ACC112 (cell line): ENCODE results near the gene NIP7.

Source experiments
- H2AFZ ChIP-seq: fragments of 200-600 bp; sonication (generic); one replicate; pipeline ENCODE4 v1.6.0; 2017; ENCODE audit warnings: antibody characterized with exemption, low read length; ENCODE audit not compliant: unreplicated experiment
- H3K27ac ChIP-seq: fragments of 200-600 bp; sonication (generic); 2 replicates; pipeline ENCODE4 v1.5.1; 2014; ENCODE audit warnings: low read depth, mild to moderate bottlenecking, antibody characterized with exemption, low read length, moderate library complexity
- H3K27me3 ChIP-seq: fragments of 200-600 bp; sonication (generic); 2 replicates; pipeline ENCODE4 v1.6.1; 2014; ENCODE audit warnings: mild to moderate bottlenecking, antibody characterized with exemption, low read length, moderate library complexity, mixed read lengths; ENCODE audit not compliant: insufficient read depth
- H3K36me3 ChIP-seq: fragments of 200-600 bp; sonication (generic); 2 replicates; pipeline ENCODE4 v1.6.1; 2016; ENCODE audit warnings: mild to moderate bottlenecking, antibody characterized with exemption, low read length, moderate library complexity, mixed read lengths; ENCODE audit not compliant: insufficient read depth
- H3K4me1 ChIP-seq: fragments of 200-600 bp; sonication (generic); one replicate; pipeline ENCODE4 v1.6.1; 2016; ENCODE audit warnings: low read length, mixed read lengths; ENCODE audit not compliant: insufficient read depth, unreplicated experiment, control insufficient read depth
- H3K4me3 ChIP-seq: fragments of 200-600 bp; sonication (generic); 2 replicates; pipeline ENCODE4 v1.5.1; 2014; ENCODE audit warnings: mild to moderate bottlenecking, low read depth, low read length
- H3K79me2 ChIP-seq: fragments of 200-600 bp; sonication (generic); one replicate; pipeline ENCODE4 v1.6.0; 2016; ENCODE audit warnings: low read length; ENCODE audit not compliant: control insufficient read depth, unreplicated experiment, insufficient read depth

The NIP7 gene

DNA sequence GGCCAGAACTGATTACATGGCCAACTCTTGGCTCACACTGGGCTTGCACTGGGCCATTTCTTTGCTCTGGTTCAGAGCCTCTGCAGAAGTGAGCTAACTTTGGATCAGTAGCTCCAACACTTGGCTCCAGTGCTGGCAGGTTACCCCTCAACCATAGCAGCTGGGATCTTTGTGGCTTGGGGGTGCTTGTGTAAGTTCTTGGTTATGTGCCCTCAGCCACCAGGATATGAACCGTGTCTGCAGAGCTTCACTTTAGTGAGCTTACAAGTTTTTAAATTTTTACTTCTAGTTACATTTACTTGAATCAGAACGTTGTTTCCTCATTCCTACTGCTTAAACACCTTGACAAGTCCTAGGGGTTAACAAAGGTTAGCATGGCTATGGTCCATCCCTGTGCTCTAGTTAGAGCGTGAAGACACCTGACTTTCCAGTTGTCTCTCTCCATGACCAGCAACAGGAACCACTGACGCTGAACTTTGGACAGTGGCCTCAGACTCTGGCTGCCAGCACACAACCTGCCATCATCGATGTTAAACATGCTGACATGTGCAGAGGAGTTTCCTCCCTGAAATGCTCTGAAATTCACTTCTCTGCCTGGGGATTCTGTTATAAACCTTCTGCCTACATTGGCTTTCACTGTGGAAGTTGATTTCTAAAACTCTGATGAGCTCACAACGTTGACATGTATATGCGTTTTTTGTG, 13.2 kb upstream of the NIP7 start:
- Histone ChIP-seq H3K36me3 (no peaks in the 10 kb centered on the region), H3K4me1 (peaks cover 13% of the 10 kb centered on the region), H3K27me3 (no peaks in the 10 kb centered on the region), H3K79me2 (peaks cover 47% of the 10 kb centered on the region), H2AFZ (no peak overlapping the region), H3K4me3 (no peak overlapping the region), H3K27ac (no peak overlapping the region)

DNA sequence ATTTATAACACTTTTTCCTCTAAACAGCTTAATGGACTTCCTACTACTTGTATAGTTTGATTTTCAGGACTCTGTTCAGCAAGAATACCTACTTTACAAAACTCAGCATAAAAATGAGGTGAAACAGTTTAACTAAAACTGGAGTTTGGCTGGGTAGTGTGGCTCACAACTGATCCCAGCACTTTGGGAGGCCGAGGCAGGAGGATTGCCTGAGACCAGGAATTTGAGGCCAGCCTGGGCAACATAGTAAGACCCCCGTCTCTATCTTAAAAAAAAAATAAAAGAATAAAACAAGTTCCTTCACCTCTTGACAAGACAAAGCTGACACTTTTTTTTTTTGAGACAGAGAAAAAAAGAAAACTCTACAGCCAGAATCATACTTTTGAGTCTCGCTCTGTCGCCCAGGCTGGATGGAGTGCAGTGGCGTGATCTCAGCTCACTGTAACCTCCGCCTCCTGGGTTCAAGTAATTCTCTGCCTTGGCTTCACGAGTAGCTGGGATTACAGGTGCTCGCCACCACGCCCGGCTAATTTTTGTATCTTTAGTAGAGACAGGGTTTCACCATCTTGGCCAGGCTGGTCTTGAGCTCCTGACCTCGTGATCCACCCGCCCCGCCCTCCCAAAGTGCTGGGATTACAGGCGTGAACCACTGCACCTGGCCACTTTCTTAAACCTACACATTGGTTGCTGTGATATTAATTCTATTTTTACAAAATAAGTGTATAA, 11.8 kb upstream of the NIP7 start:
- Histone ChIP-seq H3K4me3 (peak overlapping the region; percentile 93; the same call in 1 of the 2 replicates), H2AFZ (no peak overlapping the region), H3K27me3 (no peaks in the 10 kb centered on the region), H3K79me2 (peaks cover 47% of the 10 kb centered on the region), H3K36me3 (peaks cover 6% of the 10 kb centered on the region; the same call in 1 of the 2 replicates), H3K27ac (no peak overlapping the region), H3K4me1 (peaks cover 13% of the 10 kb centered on the region)

DNA sequence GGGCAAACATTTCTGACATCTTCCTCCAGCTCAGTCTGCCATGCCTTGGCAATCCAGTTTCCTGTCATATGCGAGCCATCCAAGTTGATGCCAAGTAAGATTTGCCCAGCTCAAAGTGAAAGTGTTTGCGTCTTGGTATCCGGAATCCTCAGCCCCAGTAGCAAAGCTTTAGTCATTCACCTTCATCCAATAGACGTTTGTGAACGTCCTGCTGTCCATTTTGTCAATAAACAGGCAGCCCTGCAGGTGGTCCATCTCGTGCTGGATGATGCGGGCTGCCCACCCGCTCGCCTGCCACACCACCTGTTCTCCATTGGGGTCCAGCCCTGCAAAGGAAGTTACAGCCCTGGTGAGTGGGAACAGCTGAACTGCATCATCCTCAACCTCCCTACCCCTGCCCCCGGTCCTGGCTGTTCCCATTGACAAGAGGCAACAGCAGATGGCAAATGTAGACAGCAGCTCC, 10.7 kb upstream of the NIP7 start:
- H3K27me3 ChIP-seq, result no peaks in the 10 kb centered on the region
- H3K4me1 ChIP-seq, result peaks cover 13% of the 10 kb centered on the region
- H3K36me3 ChIP-seq, result peaks cover 8% of the 10 kb centered on the region; the same call in 1 of the 2 replicates
- H3K27ac ChIP-seq, result peak overlapping the region; percentile 11; the same call in 1 of the 2 replicates
- peaks cover 49% of the 10 kb centered on the region for H3K79me2 ChIP-seq
- no peak overlapping the region for H2AFZ ChIP-seq
- H3K4me3 ChIP-seq, result peak overlapping the region; percentile 93

DNA sequence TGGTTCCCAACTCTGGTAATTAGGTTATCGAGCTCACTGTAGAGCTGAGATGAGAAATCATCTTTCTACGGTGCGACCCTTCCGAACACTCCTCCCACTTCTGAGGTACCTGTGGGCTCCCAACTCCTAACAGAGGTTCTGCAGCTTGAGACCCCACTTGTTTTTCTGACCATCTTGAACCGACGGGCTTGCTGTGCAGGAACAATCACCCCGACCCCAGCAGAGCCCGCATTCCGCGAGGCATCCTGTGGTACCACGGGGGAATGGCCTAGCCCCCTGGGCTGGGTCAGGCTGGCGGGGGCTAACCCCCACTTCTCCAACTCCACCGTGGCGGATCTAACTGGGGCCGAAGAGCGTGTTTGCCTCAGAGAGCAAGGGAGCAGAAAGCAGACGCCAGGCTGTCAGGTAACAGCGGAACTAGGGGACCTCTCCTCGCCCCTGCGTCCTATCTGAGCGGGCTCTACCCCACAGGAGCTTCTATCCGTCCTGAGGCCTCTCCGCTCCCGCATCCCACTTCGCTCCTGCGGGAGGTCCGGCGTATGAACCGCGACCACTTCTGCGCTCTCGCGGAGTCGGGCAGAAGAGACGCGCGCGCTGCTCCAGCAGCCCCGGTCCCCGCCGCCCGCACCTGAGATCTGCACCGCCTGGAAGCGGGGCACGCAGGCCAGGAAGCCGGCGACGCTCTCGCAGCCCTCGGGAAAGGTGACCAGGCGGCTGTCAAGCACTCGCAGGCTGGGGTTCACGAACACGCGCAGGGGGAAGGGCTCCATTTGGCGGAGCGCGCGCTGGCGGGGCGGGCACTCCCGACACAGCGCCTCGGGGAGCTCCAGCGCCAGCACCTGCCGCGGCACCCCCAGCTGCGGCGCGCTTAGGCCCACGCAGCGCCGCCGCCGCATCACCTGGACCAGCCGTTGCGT, 9.9 kb upstream of the NIP7 start:
- no peak overlapping the region for H3K27ac ChIP-seq
- H3K27me3 ChIP-seq, result no peaks in the 10 kb centered on the region
- peak overlapping the region; percentile 21 for H2AFZ ChIP-seq
- peak overlapping the region; percentile 93 for H3K4me3 ChIP-seq
- peaks cover 8% of the 10 kb centered on the region; the same call in 1 of the 2 replicates for H3K36me3 ChIP-seq
- H3K4me1 ChIP-seq, result peaks cover 13% of the 10 kb centered on the region
- H3K79me2 ChIP-seq, result peaks cover 49% of the 10 kb centered on the region

DNA sequence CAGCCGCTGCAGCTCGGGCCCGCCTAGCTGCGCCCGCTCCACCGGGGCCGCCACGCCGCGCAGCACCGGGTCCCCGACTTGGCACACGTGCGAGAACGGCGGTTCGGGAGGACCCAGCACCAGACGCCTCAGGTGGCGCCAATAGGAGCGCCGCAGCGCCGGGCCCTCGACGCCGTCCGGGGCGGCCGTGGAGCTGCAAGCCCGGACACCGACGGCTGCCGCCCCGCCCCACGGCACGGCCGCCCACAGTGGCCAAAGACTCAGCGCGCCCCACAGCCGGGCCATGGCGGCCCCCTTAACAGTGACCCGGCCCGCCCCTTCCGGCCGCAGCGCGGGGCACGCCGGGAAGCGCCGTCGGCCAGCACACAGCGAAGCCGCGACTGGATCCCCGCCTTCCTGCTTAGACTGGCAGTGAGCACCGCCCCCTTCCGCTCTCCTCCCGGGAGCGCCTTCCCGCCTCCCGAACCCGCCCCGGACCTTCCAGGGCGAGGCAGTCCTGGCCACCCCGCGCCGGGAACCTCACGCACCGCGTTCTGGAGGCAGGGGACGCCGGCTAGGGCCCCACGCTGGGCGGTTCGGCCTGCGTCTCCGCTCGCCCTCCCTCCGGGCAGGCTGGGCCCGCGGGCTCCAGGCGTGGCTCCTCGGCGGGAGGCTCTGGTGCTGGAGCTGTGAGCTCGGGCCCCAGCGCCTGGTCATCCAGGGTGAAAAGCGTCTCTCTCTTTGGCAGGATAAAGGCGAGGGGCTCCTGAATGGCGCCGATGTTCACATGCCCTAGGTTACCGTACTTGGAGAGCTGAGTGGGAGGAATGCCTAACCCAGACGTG, 9.1 kb upstream of the NIP7 start, which contains the start of gene PDF:
Gene PDF, minus strand, starts transcription at position 303 of the 824 bp plus-strand sequence. Its CDS starts 18 bp downstream, at position 285.
- peak within 1 kb of the TSS; percentile 21 for H2AFZ ChIP-seq

DNA sequence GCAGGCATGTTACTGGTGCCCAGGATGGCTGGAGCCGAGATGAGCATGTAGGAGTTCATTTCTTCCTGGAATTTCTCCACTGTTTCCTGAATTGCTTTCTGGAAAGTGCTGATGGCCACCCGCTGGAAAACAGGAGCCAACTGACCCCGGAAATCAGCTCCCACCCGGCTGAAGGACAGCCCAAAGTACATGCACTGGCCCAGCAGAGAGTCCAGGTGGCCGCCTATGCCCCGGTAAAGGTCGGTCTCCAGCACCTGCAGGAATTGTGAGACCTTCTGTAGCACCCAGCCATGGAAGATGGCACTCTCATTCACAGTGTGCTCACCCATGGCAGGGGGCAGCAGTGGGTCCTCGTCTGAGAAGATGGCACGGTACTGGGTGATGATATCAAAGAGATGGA, 4.9 kb upstream of the NIP7 start:
- Histone ChIP-seq H3K36me3 (peaks cover 8% of the 10 kb centered on the region; the same call in 1 of the 2 replicates), H3K79me2 (peaks cover 30% of the 10 kb centered on the region), H2AFZ (no peak overlapping the region)

More for the DNA sequence above, 9.1 kb upstream of the NIP7 start, which contains the start of gene PDF:
- peaks cover 13% of the 10 kb centered on the region for H3K4me1 ChIP-seq
- H3K36me3 ChIP-seq, result peaks cover 8% of the 10 kb centered on the region; the same call in 1 of the 2 replicates
- peaks cover 43% of the 10 kb centered on the region for H3K79me2 ChIP-seq
- H3K27me3 ChIP-seq, result no peaks in the 10 kb centered on the region
- H3K27ac ChIP-seq, result peak within 1 kb of the TSS; percentile 55
- H3K4me3 ChIP-seq, result peak within 1 kb of the TSS; percentile 93

DNA sequence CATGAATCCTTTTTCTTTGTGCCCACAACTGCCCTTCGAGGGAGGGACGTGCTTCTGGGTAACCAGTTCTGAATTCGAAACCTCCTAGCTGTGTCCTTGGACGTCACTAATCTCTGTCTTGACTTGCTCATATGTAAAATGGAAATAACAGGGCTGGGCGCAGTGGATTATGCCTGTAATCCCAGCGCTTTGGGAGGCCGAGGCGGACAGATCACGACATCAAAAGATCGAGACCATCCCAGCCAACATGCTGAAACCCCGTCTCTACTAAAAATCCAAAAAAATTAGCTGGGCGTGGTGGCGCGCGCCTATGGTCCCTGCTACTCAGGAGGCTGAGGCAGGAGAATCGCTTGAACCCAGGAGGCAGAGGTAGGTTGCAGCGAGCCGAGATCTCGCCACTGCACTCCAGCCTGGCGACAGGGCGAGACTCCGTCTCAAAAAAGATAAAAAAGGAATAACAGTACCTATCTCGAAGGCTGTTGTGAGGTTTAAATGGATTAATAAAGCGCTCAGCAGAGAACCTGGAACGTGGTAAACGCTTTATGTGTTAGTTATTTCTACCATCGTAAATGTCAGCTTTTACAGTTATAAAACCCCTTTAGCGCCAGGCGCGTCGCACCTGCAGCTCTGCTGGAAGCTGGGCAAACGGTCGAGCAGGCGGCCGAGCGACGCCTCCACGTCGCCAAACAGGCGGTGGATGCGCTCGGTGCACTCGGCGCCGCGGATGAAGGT, 849 bp upstream of the NIP7 start:
- H3K27ac ChIP-seq, result peak overlapping the region; percentile 50
- peaks cover 49% of the 10 kb centered on the region for H3K79me2 ChIP-seq
- peak overlapping the region; percentile 88 for H3K4me3 ChIP-seq
- H3K36me3 ChIP-seq, result peaks cover 21% of the 10 kb centered on the region
- H3K4me1 ChIP-seq, result peaks cover 14% of the 10 kb centered on the region
- H2AFZ ChIP-seq, result peak overlapping the region; percentile 19
- H3K27me3 ChIP-seq, result no peaks in the 10 kb centered on the region

More for the DNA sequence above, 4.9 kb upstream of the NIP7 start:
- H3K4me3 ChIP-seq, result no peak overlapping the region
- no peaks in the 10 kb centered on the region for H3K27me3 ChIP-seq
- H3K27ac ChIP-seq, result no peak overlapping the region
- peaks cover 6% of the 10 kb centered on the region for H3K4me1 ChIP-seq

DNA sequence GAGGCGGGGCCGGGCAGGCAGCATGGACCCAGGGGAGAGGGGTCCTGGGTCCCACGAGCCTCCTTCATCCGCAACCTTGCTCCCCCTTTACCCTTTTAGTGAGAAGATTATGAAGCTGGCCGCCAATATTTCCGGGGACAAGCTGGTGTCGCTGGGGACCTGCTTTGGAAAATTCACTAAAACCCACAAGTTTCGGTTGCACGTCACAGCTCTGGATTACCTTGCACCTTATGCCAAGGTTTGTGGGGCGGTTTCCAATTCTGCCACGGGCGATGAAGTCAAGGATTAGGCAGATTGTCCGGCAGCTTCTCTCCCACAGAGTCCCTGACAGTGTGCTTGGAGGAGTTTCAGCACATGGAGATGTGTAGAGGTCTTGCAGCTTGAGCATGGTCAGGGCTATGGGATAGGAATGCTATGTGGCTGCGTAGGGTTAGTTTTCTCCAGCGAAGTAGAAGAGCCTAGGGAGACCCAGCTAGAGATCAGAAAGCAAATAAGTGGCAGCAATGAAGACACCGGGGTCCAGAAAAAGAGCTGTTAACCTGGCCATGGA, 598 bp downstream of the NIP7 start:
- peaks cover 49% of the 10 kb centered on the region for H3K79me2 ChIP-seq
- no peaks in the 10 kb centered on the region for H3K27me3 ChIP-seq
- peaks cover 14% of the 10 kb centered on the region for H3K4me1 ChIP-seq
- H3K36me3 ChIP-seq, result peaks cover 21% of the 10 kb centered on the region
- H3K4me3 ChIP-seq, result peak overlapping the region; percentile 88
- H2AFZ ChIP-seq, result peak overlapping the region; percentile 66
- H3K27ac ChIP-seq, result peak overlapping the region; percentile 57

DNA sequence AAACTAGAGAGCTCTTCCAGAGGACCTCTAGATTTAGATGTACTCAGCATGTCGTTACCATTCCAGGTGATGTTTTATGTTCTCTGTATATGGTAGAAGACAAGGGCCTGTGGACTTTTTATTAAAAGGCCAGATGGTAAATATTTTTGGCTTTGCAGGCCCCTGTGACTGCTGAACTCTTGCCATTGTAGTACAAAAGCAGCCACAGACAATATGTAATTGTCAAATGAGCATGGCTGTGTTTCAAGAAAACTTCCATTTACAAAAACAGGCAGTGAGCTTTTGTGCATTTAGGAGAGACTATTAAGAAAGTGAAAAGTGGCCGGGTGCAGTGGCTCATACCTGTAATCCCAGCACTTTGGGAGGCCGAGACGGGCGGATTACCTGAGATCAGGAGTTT, 4.6 kb downstream of the NIP7 start:
- Histone ChIP-seq H3K27me3 (no peaks in the 10 kb centered on the region), H3K4me1 (peaks cover 8% of the 10 kb centered on the region), H3K36me3 (peaks cover 28% of the 10 kb centered on the region), H3K4me3 (no peak overlapping the region), H3K27ac (no peak overlapping the region), H2AFZ (no peak overlapping the region), H3K79me2 (peaks cover 30% of the 10 kb centered on the region)
